H9 (cell line): ENCODE data around the gene RLBP1. TPM values are rescaled to one million over a fixed set of nuclear protein-coding genes. Genes with fewer than 3 reads are reported as not detected.

Experiments
- DNase-seq: peaks from one replicate; pipeline ENCODE4 v3.0.0-alpha.2; 2017
- H2AFZ ChIP-seq: one replicate; pipeline ENCODE4 v1.6.1; 2013; ENCODE audit warnings: mild to moderate bottlenecking, low read length, control low read depth, moderate library complexity
- H2AK5ac ChIP-seq: 2 replicates; pipeline ENCODE4 v1.6.1; 2013; ENCODE audit warnings: low read length, control low read depth, mixed read lengths; ENCODE audit not compliant: insufficient read length
- H2BK120ac ChIP-seq: one replicate; pipeline ENCODE4 v1.6.1; 2013; ENCODE audit warnings: low read depth, mild to moderate bottlenecking, low read length, control low read depth, inconsistent platforms; ENCODE audit not compliant: poor library complexity, severe bottlenecking
- H2BK12ac ChIP-seq: 2 replicates; pipeline ENCODE4 v1.6.1; 2013; ENCODE audit warnings: low read length, control low read depth, mixed read lengths, low read depth; ENCODE audit not compliant: insufficient read length
- H2BK15ac ChIP-seq: 2 replicates; pipeline ENCODE4 v1.6.1; 2013; ENCODE audit warnings: low read depth, low read length, control low read depth
- H2BK20ac ChIP-seq: one replicate; pipeline ENCODE4 v1.6.1; 2013; ENCODE audit warnings: low read depth, mild to moderate bottlenecking, low read length, control low read depth, inconsistent platforms; ENCODE audit not compliant: poor library complexity, severe bottlenecking
- H2BK5ac ChIP-seq: 2 replicates; pipeline ENCODE4 v1.6.1; 2013; ENCODE audit warnings: low read length, control low read depth, mixed read lengths; ENCODE audit not compliant: insufficient read length
- H3K14ac ChIP-seq: 2 replicates; pipeline ENCODE4 v1.6.1; 2013; ENCODE audit warnings: low read length, control low read depth; ENCODE audit not compliant: insufficient read depth
- H3K18ac ChIP-seq: 2 replicates; pipeline ENCODE4 v1.6.1; 2013; ENCODE audit warnings: low read depth, mild to moderate bottlenecking, mixed read lengths, low read length, control low read depth; ENCODE audit not compliant: insufficient read length
- H3K23ac ChIP-seq: 2 replicates; pipeline ENCODE4 v1.6.1; 2013; ENCODE audit warnings: low read length, control low read depth, mixed read lengths, low read depth; ENCODE audit not compliant: insufficient read length
- H3K23me2 ChIP-seq: 2 replicates; pipeline ENCODE4 v1.6.1; 2013; ENCODE audit warnings: low read depth, mild to moderate bottlenecking, mixed read lengths, low read length, control low read depth; ENCODE audit not compliant: insufficient read length, poor library complexity, severe bottlenecking
- H3K27ac ChIP-seq: 2 replicates; pipeline ENCODE4 v1.5.1; 2013; ENCODE audit warnings: low read length, control low read depth, mixed read lengths, low read depth; ENCODE audit not compliant: insufficient read length
- H3K27me3 ChIP-seq: 2 replicates; pipeline ENCODE4 v1.6.1; 2013; ENCODE audit warnings: low read length, control low read depth, inconsistent platforms; ENCODE audit not compliant: insufficient read depth
- H3K4ac ChIP-seq: 2 replicates; pipeline ENCODE4 v1.6.1; 2013; ENCODE audit warnings: low read depth, mild to moderate bottlenecking, control low read depth, inconsistent platforms, low read length, moderate library complexity
- H3K4me1 ChIP-seq: 2 replicates; pipeline ENCODE4 v1.6.1; 2013; ENCODE audit warnings: low read length, control low read depth, inconsistent platforms; ENCODE audit not compliant: insufficient read depth
- H3K4me2 ChIP-seq: 2 replicates; pipeline ENCODE4 v1.6.1; 2013; ENCODE audit warnings: low read length, control low read depth, mixed read lengths; ENCODE audit not compliant: insufficient read length, insufficient read depth
- H3K56ac ChIP-seq: 2 replicates; pipeline ENCODE4 v1.6.1; 2013; ENCODE audit warnings: low read depth, mild to moderate bottlenecking, mixed read lengths, low read length, control low read depth; ENCODE audit not compliant: insufficient read length
- H3K79me1 ChIP-seq: 2 replicates; pipeline ENCODE4 v1.6.1; 2013; ENCODE audit warnings: low read depth, mild to moderate bottlenecking, moderate library complexity, low read length, control low read depth, inconsistent platforms; ENCODE audit not compliant: insufficient read depth, poor library complexity, severe bottlenecking
- H3K79me2 ChIP-seq: 2 replicates; pipeline ENCODE4 v1.6.1; 2013; ENCODE audit warnings: low read length, control low read depth, inconsistent platforms; ENCODE audit not compliant: insufficient read depth
- H3K9ac ChIP-seq: 2 replicates; pipeline ENCODE4 v1.6.1; 2013; ENCODE audit warnings: low read length, control low read depth, mixed read lengths; ENCODE audit not compliant: insufficient read length; ENCODE audit errors: extremely low read depth
- H3K9me3 ChIP-seq: one replicate; pipeline ENCODE4 v1.6.1; 2013; ENCODE audit warnings: low read depth, low read length, inconsistent platforms; ENCODE audit not compliant: control insufficient read depth
- H3T11ph ChIP-seq: one replicate; pipeline ENCODE4 v1.6.1; 2013; ENCODE audit warnings: mild to moderate bottlenecking, low read length, control low read depth, inconsistent platforms
- H4K20me1 ChIP-seq: one replicate; pipeline ENCODE4 v1.6.1; 2013; ENCODE audit not compliant: control insufficient read depth, insufficient read length, insufficient read depth
- H4K5ac ChIP-seq: 2 replicates; pipeline ENCODE4 v1.6.1; 2013; ENCODE audit warnings: low read depth, mild to moderate bottlenecking, mixed read lengths, low read length, control low read depth; ENCODE audit not compliant: insufficient read length
- H4K8ac ChIP-seq: replicated peaks from 2 replicates; pipeline ENCODE4 v1.6.1; 2013; ENCODE audit warnings: low read length, control low read depth, mixed read lengths, low read depth; ENCODE audit not compliant: insufficient read length
- H4K91ac ChIP-seq: 2 replicates; pipeline ENCODE4 v1.6.1; 2013; ENCODE audit warnings: low read depth, mild to moderate bottlenecking, moderate library complexity, mixed read lengths, low read length, control low read depth; ENCODE audit not compliant: insufficient read length
- H3K27ac Mint-ChIP-seq, 3 experiments: 2 replicates in 2 of 3; 3 replicates in 1 of 3; pipeline ENCODE4 v1.8.0; 2020 to 2021; ENCODE audit warnings: mixed read lengths in 3 of 3, mild to moderate bottlenecking in 1 of 3, moderate library complexity in 1 of 3
- H3K27me3 Mint-ChIP-seq: 2 replicates; pipeline ENCODE4 v1.8.0; 2021; ENCODE audit warnings: low read depth, mild to moderate bottlenecking, moderate library complexity, mixed read lengths
- H3K36me3 Mint-ChIP-seq, 3 experiments: 2 replicates in 2 of 3; 3 replicates in 1 of 3; pipeline ENCODE4 v1.8.0; 2020 to 2021; ENCODE audit warnings: low read depth in 3 of 3, mixed read lengths in 3 of 3; ENCODE audit not compliant: insufficient read depth in 1 of 3
- H3K4me1 Mint-ChIP-seq, 2 experiments: 2 replicates each; pipeline ENCODE4 v1.8.0; 2020; ENCODE audit warnings: mixed read lengths in 2 of 2
- H3K4me3 Mint-ChIP-seq, 2 experiments: 2 replicates in 1 of 2; 3 replicates in 1 of 2; pipeline ENCODE4 v1.8.0; 2020 to 2021; ENCODE audit warnings: mild to moderate bottlenecking in 2 of 2, mixed read lengths in 2 of 2, moderate library complexity in 1 of 2
- H3K9me3 Mint-ChIP-seq, 2 experiments: 2 replicates in 1 of 2; 3 replicates in 1 of 2; pipeline ENCODE4 v1.8.0; 2020; ENCODE audit warnings: mild to moderate bottlenecking in 2 of 2, mixed read lengths in 2 of 2, moderate library complexity in 1 of 2
- WGBS: extraction: QIAGEN DNeasy Blood & Tissue Kit; methylation state at CpG from one replicate; pipeline ENCODE4 v1.1.7; 2013; ENCODE audit warnings: missing lambda C conversion rate, low lambda C conversion rate, mixed read lengths; ENCODE audit not compliant: insufficient read length; ENCODE audit errors: extremely low coverage; 5-methylcytosine and 5-hydroxymethylcytosine counted together
- total RNA-seq: library from RNA; stranded (reverse); gene quantifications from 2 replicates; pipeline ENCODE4 v1.2.1, GENCODE V29; 2021
- TF ChIP-seq, protein P1 (sequence below): fragments of 200-600 bp; sonication (generic); conservative IDR thresholded peaks from 3 replicates; pipeline ENCODE4 v1.8.0; 2021; ENCODE audit warnings: antibody characterized with exemption, mild to moderate bottlenecking

The RLBP1 gene
- total RNA-seq, 1 experiment from 2014 or later: not detected

DNA sequence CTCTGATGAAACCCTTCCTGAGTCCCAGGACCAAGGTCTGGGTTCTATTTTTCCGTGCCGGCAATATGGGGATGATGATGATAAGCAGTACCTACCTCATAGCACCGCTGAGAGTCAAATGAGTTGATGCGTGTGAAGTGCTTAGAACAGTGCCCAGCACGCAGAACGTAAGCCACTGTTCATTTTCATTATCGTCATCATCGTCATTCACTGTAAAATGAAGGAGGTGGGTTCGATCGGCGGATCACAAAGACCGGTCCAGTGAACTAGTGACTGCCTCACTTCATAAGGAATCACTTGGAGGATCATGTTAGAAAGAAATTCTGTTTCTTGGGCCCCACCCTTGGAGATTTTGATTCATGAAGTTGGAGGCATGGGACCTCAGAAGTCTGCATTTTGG is 44.3 kb downstream of the RLBP1 start:
- no peak overlapping the region for H4K91ac ChIP-seq
- no peak overlapping the region for H3T11ph ChIP-seq
- no peak overlapping the region for H3K27ac Mint-ChIP-seq
- no peaks in the 10 kb centered on the region for H3K9me3 Mint-ChIP-seq
- H3K23me2 ChIP-seq: no peaks in the 10 kb centered on the region
- H3K9me3 ChIP-seq: no peaks in the 10 kb centered on the region
- H2BK120ac ChIP-seq: no peak overlapping the region
- no peak overlapping the region for H2AFZ ChIP-seq
- H3K27me3 ChIP-seq: no peaks in the 10 kb centered on the region
- no peaks in the 10 kb centered on the region for H4K20me1 ChIP-seq
- H4K8ac ChIP-seq: no peak overlapping the region
- H3K23ac ChIP-seq: no peak overlapping the region
- no peak overlapping the region for H2AK5ac ChIP-seq
- H3K4me1 Mint-ChIP-seq: peaks cover 3 to 4% of the 10 kb centered on the region in 2 experiments; a peak in 3 of 4 replicates
- H3K27ac ChIP-seq: no peak overlapping the region
- H2BK20ac ChIP-seq: no peak overlapping the region
- H3K9ac ChIP-seq: no peak overlapping the region
- H3K79me2 ChIP-seq: no peaks in the 10 kb centered on the region
- no peaks in the 10 kb centered on the region for H3K4me1 ChIP-seq
- no peak overlapping the region for H2BK12ac ChIP-seq
- no peak overlapping the region for H3K4me2 ChIP-seq
- no peaks in the 10 kb centered on the region for H3K27me3 Mint-ChIP-seq
- WGBS: no CpG with 5 or more reads among the region's 12 CpGs
- no peak overlapping the region for H2BK5ac ChIP-seq
- H3K14ac ChIP-seq: no peak overlapping the region
- H3K18ac ChIP-seq: no peak overlapping the region
- no peak overlapping the region for H4K5ac ChIP-seq
- H3K4me3 Mint-ChIP-seq: no peak overlapping the region
- DNase-seq: no peak
- no peak overlapping the region for H2BK15ac ChIP-seq
- no peak overlapping the region for H3K4ac ChIP-seq
- no peaks in the 10 kb centered on the region for H3K79me1 ChIP-seq
- H3K36me3 Mint-ChIP-seq: no peaks in the 10 kb centered on the region; a peak in 1 of 7 replicates
- no peak overlapping the region for H3K56ac ChIP-seq
- TF ChIP-seq, protein P1, sequence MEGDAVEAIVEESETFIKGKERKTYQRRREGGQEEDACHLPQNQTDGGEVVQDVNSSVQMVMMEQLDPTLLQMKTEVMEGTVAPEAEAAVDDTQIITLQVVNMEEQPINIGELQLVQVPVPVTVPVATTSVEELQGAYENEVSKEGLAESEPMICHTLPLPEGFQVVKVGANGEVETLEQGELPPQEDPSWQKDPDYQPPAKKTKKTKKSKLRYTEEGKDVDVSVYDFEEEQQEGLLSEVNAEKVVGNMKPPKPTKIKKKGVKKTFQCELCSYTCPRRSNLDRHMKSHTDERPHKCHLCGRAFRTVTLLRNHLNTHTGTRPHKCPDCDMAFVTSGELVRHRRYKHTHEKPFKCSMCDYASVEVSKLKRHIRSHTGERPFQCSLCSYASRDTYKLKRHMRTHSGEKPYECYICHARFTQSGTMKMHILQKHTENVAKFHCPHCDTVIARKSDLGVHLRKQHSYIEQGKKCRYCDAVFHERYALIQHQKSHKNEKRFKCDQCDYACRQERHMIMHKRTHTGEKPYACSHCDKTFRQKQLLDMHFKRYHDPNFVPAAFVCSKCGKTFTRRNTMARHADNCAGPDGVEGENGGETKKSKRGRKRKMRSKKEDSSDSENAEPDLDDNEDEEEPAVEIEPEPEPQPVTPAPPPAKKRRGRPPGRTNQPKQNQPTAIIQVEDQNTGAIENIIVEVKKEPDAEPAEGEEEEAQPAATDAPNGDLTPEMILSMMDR: no peak
